ENCODE data around the gene BDP1.

GRCh38 chr5:71456362-71456743, 902 bp downstream of the BDP1 start:
- TF ChIP-seq CTCF (conservative IDR thresholded peaks at IDR 0.05; ENCODE audit: low read depth, low read length) (no peak), SMC3 (IDR thresholded peaks at IDR 0.05; ENCODE audit: low read depth, low read length) (no peak), BHLHE40 (IDR thresholded peaks at IDR 0.05; ENCODE audit: low read depth, low read length) (no peak), RFX5 (IDR thresholded peaks at IDR 0.05; ENCODE audit: low read depth, low read length) (no peak), POLR2A (IDR thresholded peaks at IDR 0.05; ENCODE audit: low read depth, low read length) (no peak), CEBPB (IDR thresholded peaks at IDR 0.05; ENCODE audit: low read depth, low read length) (no peak), FOS (IDR thresholded peaks at IDR 0.05; ENCODE audit: low read depth, low read length) (no peak)

All from IMR-90 (cell line).